Trophoblast cell (in vitro differentiated cells and primary cell): ENCODE data around the gene PDHB.

Experiments used
- DNase-seq, 2 donors: peaks; one replicate each; pipeline ENCODE4 v3.0.0-alpha.2; 2016
- H2AFZ ChIP-seq: 2 replicates; pipeline ENCODE4 v1.6.1; 2013; ENCODE audit warnings: low read length, moderate library complexity, mild to moderate bottlenecking; ENCODE audit not compliant: insufficient read depth, poor library complexity
- H2AK5ac ChIP-seq: 2 replicates; pipeline ENCODE4 v1.6.1; 2013; ENCODE audit warnings: mild to moderate bottlenecking, low read length
- H2BK120ac ChIP-seq: 2 replicates; pipeline ENCODE4 v1.6.1; 2013; ENCODE audit warnings: low read length, mild to moderate bottlenecking, moderate library complexity; ENCODE audit not compliant: insufficient read depth, poor library complexity
- H2BK12ac ChIP-seq: 2 replicates; pipeline ENCODE4 v1.6.1; 2013; ENCODE audit warnings: mild to moderate bottlenecking, low read length, moderate library complexity
- H2BK5ac ChIP-seq: 2 replicates; pipeline ENCODE4 v1.6.1; 2013; ENCODE audit warnings: low read length, low read depth, moderate library complexity, mild to moderate bottlenecking; ENCODE audit not compliant: poor library complexity
- H3K14ac ChIP-seq: 2 replicates; pipeline ENCODE4 v1.6.1; 2013; ENCODE audit warnings: mild to moderate bottlenecking, low read length
- H3K18ac ChIP-seq: 2 replicates; pipeline ENCODE4 v1.6.1; 2013; ENCODE audit warnings: mild to moderate bottlenecking, low read length
- H3K23ac ChIP-seq: 2 replicates; pipeline ENCODE4 v1.6.1; 2013; ENCODE audit warnings: low read length
- H3K27ac ChIP-seq: 2 replicates; pipeline ENCODE4 v1.5.1; 2013; ENCODE audit warnings: low read depth, mild to moderate bottlenecking, inconsistent platforms, low read length, moderate library complexity
- H3K27me3 ChIP-seq: 2 replicates; pipeline ENCODE4 v1.6.1; 2013; ENCODE audit warnings: inconsistent platforms, mild to moderate bottlenecking, low read length, moderate library complexity; ENCODE audit not compliant: insufficient read depth
- H3K36me3 ChIP-seq, 2 experiments: 1 replicate in 1 of 2; 2 replicates in 1 of 2; pipeline ENCODE4 v1.6.1; 2013; ENCODE audit warnings: low read length in 2 of 2, mild to moderate bottlenecking in 2 of 2, moderate library complexity in 1 of 2; ENCODE audit not compliant: insufficient read depth in 2 of 2, control insufficient read depth in 1 of 2
- H3K4ac ChIP-seq: 2 replicates; pipeline ENCODE4 v1.6.1; 2013; ENCODE audit warnings: low read depth, mild to moderate bottlenecking, low read length, moderate library complexity
- H3K4me1 ChIP-seq, 2 experiments: 1 replicate in 1 of 2; 2 replicates in 1 of 2; pipeline ENCODE4 v1.6.1; 2013; ENCODE audit warnings: low read length in 2 of 2, mild to moderate bottlenecking in 2 of 2, moderate library complexity in 1 of 2; ENCODE audit not compliant: insufficient read depth in 2 of 2, control insufficient read depth in 1 of 2
- H3K4me2 ChIP-seq: 2 replicates; pipeline ENCODE4 v1.6.1; 2013; ENCODE audit warnings: inconsistent platforms, mild to moderate bottlenecking, low read length, moderate library complexity
- H3K4me3 ChIP-seq: 2 replicates; pipeline ENCODE4 v1.5.1; 2013; ENCODE audit warnings: mild to moderate bottlenecking, low read depth, low read length, inconsistent platforms
- H3K79me1 ChIP-seq: one replicate; pipeline ENCODE4 v1.6.1; 2013; ENCODE audit warnings: low read length
- H3K79me2 ChIP-seq: 2 replicates; pipeline ENCODE4 v1.6.1; 2013; ENCODE audit warnings: low read length, mild to moderate bottlenecking; ENCODE audit not compliant: control insufficient read depth, insufficient read depth, poor library complexity
- H3K9ac ChIP-seq: 2 replicates; pipeline ENCODE4 v1.6.1; 2013; ENCODE audit warnings: mild to moderate bottlenecking, low read length
- H3K9me3 ChIP-seq: 2 replicates; pipeline ENCODE4 v1.6.1; 2013; ENCODE audit warnings: low read depth, mild to moderate bottlenecking, control low read depth, inconsistent platforms, low read length; ENCODE audit not compliant: insufficient read depth
- H4K12ac ChIP-seq: 2 replicates; pipeline ENCODE4 v1.6.1; 2013; ENCODE audit warnings: low read depth, mild to moderate bottlenecking, low read length, moderate library complexity
- H4K8ac ChIP-seq: 2 replicates; pipeline ENCODE4 v1.6.1; 2013; ENCODE audit warnings: low read depth, mild to moderate bottlenecking, low read length, moderate library complexity
- H4K91ac ChIP-seq: one replicate; pipeline ENCODE4 v1.6.1; 2013; ENCODE audit warnings: low read depth, mild to moderate bottlenecking, low read length, moderate library complexity
- WGBS: extraction: QIAGEN DNeasy Blood & Tissue Kit; methylation state at CpG from one replicate; pipeline ENCODE4 v1.1.7; 2013; ENCODE audit warnings: missing lambda C conversion rate; ENCODE audit not compliant: insufficient read length, insufficient coverage; ENCODE audit errors: extremely low coverage; 5-methylcytosine and 5-hydroxymethylcytosine counted together

Gene PDHB

DNA sequence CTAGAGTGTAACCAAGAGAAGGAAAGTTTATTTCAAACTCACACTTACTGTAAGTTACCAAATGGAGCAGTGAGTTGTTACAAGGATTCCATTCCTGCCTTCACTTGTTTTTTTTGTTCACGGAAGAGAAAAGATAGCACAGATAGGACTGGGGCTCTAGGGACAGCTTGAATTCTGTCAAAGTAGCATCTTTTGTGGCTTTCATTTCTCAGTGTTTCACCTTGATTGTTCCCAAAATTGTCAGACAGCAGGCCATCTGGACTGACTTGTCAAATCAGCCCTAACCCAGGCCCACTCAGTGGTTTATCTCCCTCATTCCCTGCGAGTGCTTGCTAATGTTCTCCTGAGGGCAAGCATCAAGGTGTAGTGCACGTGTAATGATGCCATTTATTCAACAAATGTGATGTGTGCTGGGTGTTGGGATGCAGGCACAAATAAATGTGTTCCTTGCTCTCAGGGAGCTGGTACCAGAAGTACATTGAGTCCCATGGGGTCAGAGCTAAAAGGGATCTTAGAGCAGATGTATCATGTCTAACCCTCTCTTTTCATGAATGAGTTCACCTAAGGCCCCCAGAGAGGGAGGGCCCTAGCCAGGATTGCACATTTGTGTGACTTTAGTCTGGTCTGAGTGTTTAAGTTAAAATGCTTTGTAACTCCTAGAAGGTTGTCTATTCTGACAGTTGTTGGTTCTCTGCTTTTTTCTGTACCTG lies 49.1 kb downstream of the PDHB start:
- no CpG with 5 or more reads among the region's 3 CpGs for WGBS
- H3K4me1 ChIP-seq: peaks cover 11 to 21% of the 10 kb centered on the region in 2 experiments
- H3K9me3 ChIP-seq: no peaks in the 10 kb centered on the region
- H2BK120ac ChIP-seq: no peak overlapping the region
- H2BK12ac ChIP-seq: no peak overlapping the region
- H3K23ac ChIP-seq: no peak overlapping the region
- no peaks in the 10 kb centered on the region for H3K27me3 ChIP-seq
- H4K12ac ChIP-seq: no peak overlapping the region
- DNase-seq: no peak
- H3K14ac ChIP-seq: no peak overlapping the region
- H2AK5ac ChIP-seq: no peak overlapping the region
- H3K79me2 ChIP-seq: no peaks in the 10 kb centered on the region
- H3K4me3 ChIP-seq: no peak overlapping the region
- H3K18ac ChIP-seq: no peak overlapping the region
- no peak overlapping the region for H3K4ac ChIP-seq
- H3K9ac ChIP-seq: no peak overlapping the region
- no peak overlapping the region for H4K91ac ChIP-seq
- H3K4me2 ChIP-seq: no peak overlapping the region
- H2BK5ac ChIP-seq: no peak overlapping the region
- H4K8ac ChIP-seq: no peak overlapping the region
- no peak overlapping the region for H2AFZ ChIP-seq
- no peaks in the 10 kb centered on the region for H3K36me3 ChIP-seq
- no peak overlapping the region for H3K27ac ChIP-seq
- peaks cover 7% of the 10 kb centered on the region for H3K79me1 ChIP-seq

DNA sequence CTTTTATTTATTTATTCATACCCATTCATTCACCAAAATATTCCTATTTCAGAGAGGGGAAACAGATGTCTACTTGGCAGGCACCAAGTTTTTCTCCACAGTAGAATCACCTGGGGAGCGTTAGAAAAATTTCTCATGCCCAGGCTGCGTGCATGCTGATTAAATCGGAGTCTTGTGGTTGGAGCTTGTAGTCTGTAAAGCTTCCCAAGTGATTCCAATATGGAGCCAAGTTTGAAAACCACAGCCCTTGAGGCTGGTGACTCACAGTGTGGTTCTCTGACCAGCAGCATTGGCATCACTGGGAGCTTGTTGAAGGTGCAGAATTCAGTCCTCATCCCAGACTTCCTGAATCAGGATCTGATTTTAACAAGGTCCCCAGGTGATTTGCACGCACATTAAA lies 49.7 kb downstream of the PDHB start:
- Histone ChIP-seq H3K36me3 (no peaks in the 10 kb centered on the region), H3K4me2 (no peak overlapping the region), H3K9me3 (no peaks in the 10 kb centered on the region), H2AK5ac (no peak overlapping the region), H2AFZ (no peak overlapping the region), H3K9ac (no peak overlapping the region), H4K91ac (no peak overlapping the region), H2BK12ac (no peak overlapping the region), H3K4me3 (no peak overlapping the region), H3K27me3 (no peaks in the 10 kb centered on the region), H3K27ac (no peak overlapping the region), H3K79me2 (no peaks in the 10 kb centered on the region), H3K4me1 (peaks cover 11 to 21% of the 10 kb centered on the region in 2 experiments), H3K18ac (no peak overlapping the region), H3K23ac (no peak overlapping the region), H4K8ac (no peak overlapping the region), H3K14ac (no peak overlapping the region), H4K12ac (no peak overlapping the region), H3K4ac (no peak overlapping the region), H2BK120ac (no peak overlapping the region), H2BK5ac (no peak overlapping the region), H3K79me1 (peaks cover 7% of the 10 kb centered on the region)
- no CpG with 5 or more reads among the region's 4 CpGs for WGBS
- peak; percentile 8 to 66 for DNase-seq

DNA sequence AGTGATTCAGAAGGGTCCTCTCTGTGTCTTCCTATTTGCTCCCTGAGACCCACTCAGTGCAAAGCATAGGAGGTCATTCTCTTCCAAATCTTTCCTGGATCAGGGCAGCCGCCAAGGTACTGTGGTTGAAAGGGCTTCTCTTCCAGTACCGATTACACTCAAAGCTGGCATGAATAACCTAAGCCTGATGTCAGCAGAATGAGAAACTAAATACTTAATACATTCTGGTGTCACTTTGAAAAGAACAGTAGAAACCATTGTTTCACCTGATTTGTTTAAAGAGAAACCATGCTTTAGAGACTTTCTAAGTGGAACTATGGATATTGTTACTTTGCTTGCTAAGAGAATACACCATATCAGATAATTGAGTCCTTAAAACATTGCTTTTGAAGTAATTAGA lies 50.2 kb downstream of the PDHB start:
- H3K4me2 ChIP-seq: no peak overlapping the region
- H2AK5ac ChIP-seq: no peak overlapping the region
- peaks cover 11 to 21% of the 10 kb centered on the region in 2 experiments for H3K4me1 ChIP-seq
- H2BK5ac ChIP-seq: no peak overlapping the region
- no peak overlapping the region for H4K8ac ChIP-seq
- no peak overlapping the region for H3K27ac ChIP-seq
- H3K36me3 ChIP-seq: no peaks in the 10 kb centered on the region
- no peak overlapping the region for H3K4me3 ChIP-seq
- no CpG with 5 or more reads among the region's 2 CpGs for WGBS
- H3K79me1 ChIP-seq: peaks cover 7% of the 10 kb centered on the region
- no peak overlapping the region for H2AFZ ChIP-seq
- no peaks in the 10 kb centered on the region for H3K79me2 ChIP-seq
- no peak overlapping the region for H3K9ac ChIP-seq
- no peak overlapping the region for H3K23ac ChIP-seq
- H4K12ac ChIP-seq: no peak overlapping the region
- DNase-seq: no peak
- no peak overlapping the region for H2BK12ac ChIP-seq
- no peak overlapping the region for H3K18ac ChIP-seq
- H3K27me3 ChIP-seq: no peaks in the 10 kb centered on the region
- no peaks in the 10 kb centered on the region for H3K9me3 ChIP-seq
- no peak overlapping the region for H4K91ac ChIP-seq
- H3K14ac ChIP-seq: no peak overlapping the region
- H3K4ac ChIP-seq: no peak overlapping the region
- no peak overlapping the region for H2BK120ac ChIP-seq

DNA sequence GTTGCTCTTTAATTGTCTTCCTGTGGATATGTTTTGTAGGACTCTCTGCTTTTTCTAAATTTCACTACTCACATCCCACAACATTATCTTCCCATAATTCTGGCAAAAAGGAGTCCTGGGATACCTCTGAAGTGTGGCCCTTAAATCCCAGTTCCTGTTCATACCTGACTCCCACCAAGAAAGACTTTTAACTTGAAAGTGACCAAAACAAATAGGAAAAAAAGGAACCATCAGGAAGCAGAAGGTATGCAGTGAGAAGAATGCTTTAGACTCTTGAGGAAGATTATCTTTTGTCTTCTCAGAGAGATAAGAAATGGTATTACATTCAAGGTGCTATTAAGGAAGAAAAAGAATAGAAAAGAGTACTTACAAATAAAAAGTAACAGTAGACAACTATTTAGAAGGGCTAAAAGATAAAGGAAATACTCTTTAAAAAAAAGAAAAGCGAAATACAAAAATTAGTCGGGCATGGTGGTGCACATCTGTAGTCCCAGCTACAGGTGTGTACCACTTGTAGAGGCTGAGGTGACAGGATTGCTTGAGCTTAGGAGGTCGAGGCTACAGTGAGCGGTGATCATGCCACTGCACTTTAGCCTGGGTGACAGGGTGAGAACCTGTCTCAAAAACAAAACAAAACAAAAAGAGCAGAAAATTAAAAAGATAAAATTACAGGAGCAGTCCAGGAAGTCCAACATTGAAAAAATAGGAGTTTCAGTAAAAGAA lies 54.1 kb downstream of the PDHB start:
- H2BK12ac ChIP-seq: no peak overlapping the region
- H3K4ac ChIP-seq: no peak overlapping the region
- H3K4me3 ChIP-seq: no peak overlapping the region
- WGBS: no CpG with 5 or more reads among the region's 4 CpGs
- no peak overlapping the region for H4K8ac ChIP-seq
- H2BK120ac ChIP-seq: no peak overlapping the region
- no peak overlapping the region for H3K9ac ChIP-seq
- no peak overlapping the region for H4K12ac ChIP-seq
- H3K23ac ChIP-seq: no peak overlapping the region
- H3K79me1 ChIP-seq: no peaks in the 10 kb centered on the region
- no peak overlapping the region for H3K4me2 ChIP-seq
- H3K36me3 ChIP-seq: no peaks in the 10 kb centered on the region
- H3K27me3 ChIP-seq: no peaks in the 10 kb centered on the region
- H4K91ac ChIP-seq: no peak overlapping the region
- H3K4me1 ChIP-seq: peaks cover 0 to 7% of the 10 kb centered on the region in 2 experiments
- no peak overlapping the region for H2AK5ac ChIP-seq
- H3K14ac ChIP-seq: no peak overlapping the region
- no peak overlapping the region for H3K27ac ChIP-seq
- H3K79me2 ChIP-seq: no peaks in the 10 kb centered on the region
- no peak overlapping the region for H2BK5ac ChIP-seq
- no peaks in the 10 kb centered on the region for H3K9me3 ChIP-seq
- no peak overlapping the region for H3K18ac ChIP-seq
- DNase-seq: no peak
- H2AFZ ChIP-seq: no peak overlapping the region
